ENCODE measurements around the gene DHX8.

DNA sequence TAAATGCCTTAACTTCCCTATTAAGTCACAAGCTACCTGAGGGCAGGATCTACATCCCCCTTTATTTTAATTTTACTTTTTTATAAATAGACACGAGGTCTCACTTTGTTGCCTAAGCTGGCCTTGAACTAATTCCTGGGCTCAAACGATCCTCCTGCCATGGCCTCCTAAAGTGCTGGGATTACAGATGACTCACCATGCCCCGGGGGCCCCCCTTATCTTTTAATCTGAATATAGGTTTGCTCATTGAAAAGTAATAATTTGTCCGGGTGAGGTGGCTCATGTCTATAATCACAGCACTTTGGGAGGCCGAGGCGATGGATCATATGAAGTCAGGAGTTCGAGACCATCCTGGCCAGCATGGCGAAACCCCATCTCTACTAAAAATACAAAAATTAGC lies 48.2 kb downstream of the DHX8 start:
- TF ChIP-seq, protein P1, sequence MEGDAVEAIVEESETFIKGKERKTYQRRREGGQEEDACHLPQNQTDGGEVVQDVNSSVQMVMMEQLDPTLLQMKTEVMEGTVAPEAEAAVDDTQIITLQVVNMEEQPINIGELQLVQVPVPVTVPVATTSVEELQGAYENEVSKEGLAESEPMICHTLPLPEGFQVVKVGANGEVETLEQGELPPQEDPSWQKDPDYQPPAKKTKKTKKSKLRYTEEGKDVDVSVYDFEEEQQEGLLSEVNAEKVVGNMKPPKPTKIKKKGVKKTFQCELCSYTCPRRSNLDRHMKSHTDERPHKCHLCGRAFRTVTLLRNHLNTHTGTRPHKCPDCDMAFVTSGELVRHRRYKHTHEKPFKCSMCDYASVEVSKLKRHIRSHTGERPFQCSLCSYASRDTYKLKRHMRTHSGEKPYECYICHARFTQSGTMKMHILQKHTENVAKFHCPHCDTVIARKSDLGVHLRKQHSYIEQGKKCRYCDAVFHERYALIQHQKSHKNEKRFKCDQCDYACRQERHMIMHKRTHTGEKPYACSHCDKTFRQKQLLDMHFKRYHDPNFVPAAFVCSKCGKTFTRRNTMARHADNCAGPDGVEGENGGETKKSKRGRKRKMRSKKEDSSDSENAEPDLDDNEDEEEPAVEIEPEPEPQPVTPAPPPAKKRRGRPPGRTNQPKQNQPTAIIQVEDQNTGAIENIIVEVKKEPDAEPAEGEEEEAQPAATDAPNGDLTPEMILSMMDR (conservative IDR thresholded peaks at IDR 0.05; ENCODE audit: low read depth, low read length), result no peak
- TF ChIP-seq EZH2 (IDR thresholded peaks at IDR 0.05; ENCODE audit: borderline replicate concordance, low read depth, low read length, poor library complexity, severe bottlenecking), result no peak

Measured in A673 (cell line).